ENCODE results near the gene CBX3. TPM values are rescaled to one million over a fixed set of nuclear protein-coding genes. Genes with fewer than 3 reads are reported as not detected.

Gene CBX3
- total RNA-seq, 2 donors from 2014 or later, result 51.6 to 75.3 TPM

DNA sequence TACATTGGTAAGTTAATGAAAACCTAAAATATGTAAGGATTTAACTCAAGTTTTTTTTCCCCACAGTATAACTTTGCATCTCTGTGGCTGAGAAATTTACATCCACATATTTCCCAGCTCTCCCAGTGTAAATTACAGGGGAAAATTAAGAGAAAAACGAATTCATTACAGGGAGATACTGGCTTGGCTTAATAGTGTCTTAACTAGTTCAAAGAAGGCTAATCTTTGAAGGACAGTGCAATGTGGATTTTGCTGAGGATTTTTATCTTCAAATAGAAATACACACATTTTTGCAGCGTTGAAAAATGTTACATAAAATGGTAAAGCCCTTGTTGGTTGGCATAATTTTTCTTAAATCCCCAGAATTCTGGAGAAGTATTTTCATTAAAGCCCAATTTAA is 1.5 kb downstream of the CBX3 start:
- Histone ChIP-seq H3K27me3 (replicated peaks; ENCODE audit: insufficient read depth) (no peaks in the 10 kb centered on the region), H3K27ac (peak overlapping the region; percentile 100), H3K36me3 (no peaks in the 10 kb centered on the region), H3K4me1 (replicated peaks) (peaks cover 5% of the 10 kb centered on the region), H3K4me3 (peak overlapping the region; percentile 93 to 99), H3K9me3 (no peaks in the 10 kb centered on the region)
- TF ChIP-seq, protein P1, sequence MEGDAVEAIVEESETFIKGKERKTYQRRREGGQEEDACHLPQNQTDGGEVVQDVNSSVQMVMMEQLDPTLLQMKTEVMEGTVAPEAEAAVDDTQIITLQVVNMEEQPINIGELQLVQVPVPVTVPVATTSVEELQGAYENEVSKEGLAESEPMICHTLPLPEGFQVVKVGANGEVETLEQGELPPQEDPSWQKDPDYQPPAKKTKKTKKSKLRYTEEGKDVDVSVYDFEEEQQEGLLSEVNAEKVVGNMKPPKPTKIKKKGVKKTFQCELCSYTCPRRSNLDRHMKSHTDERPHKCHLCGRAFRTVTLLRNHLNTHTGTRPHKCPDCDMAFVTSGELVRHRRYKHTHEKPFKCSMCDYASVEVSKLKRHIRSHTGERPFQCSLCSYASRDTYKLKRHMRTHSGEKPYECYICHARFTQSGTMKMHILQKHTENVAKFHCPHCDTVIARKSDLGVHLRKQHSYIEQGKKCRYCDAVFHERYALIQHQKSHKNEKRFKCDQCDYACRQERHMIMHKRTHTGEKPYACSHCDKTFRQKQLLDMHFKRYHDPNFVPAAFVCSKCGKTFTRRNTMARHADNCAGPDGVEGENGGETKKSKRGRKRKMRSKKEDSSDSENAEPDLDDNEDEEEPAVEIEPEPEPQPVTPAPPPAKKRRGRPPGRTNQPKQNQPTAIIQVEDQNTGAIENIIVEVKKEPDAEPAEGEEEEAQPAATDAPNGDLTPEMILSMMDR (IDR thresholded peaks at IDR 0.05), result no peak
- TF ChIP-seq POLR2A (IDR thresholded peaks at IDR 0.05) (no peak), POLR2AphosphoS5 (IDR thresholded peaks at IDR 0.05) (no peak)
- no peak for DNase-seq (ENCODE audit: low spot score)
- WGBS, result 9% methylated on average over 2 of the region's 2 CpGs
- intact Hi-C loops (cut with DNase I), result loop anchor here (5.0 kb wide), 2 partner anchors 949 to 964 kb away; partner anchors contain the start of genes HOXA3 and HOXA9

DNA sequence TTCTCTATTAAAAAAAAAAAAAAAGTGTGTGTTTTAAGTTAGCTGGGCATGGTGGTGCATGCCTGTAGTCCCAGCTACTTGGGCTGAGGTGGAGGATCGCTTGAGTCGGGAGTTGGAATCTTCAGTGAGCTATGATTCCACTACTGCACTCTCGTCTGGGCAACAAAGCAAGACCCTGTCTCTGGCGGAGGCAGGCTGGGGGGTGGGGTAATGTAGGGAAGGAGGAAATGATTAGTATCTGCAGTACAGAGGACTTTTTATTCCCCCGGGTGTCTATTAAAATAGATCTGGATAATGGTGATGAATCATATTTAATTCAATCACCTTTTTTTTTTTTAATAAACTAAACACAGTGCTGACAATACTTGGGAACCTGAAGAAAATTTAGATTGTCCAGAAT is 6.5 kb downstream of the CBX3 start:
- WGBS, result 75% methylated on average over 5 of the region's 5 CpGs
- Histone ChIP-seq H3K27ac (no peak overlapping the region), H3K4me3 (no peak overlapping the region), H3K4me1 (replicated peaks) (peaks cover 5% of the 10 kb centered on the region), H3K27me3 (replicated peaks; ENCODE audit: insufficient read depth) (no peaks in the 10 kb centered on the region), H3K9me3 (no peaks in the 10 kb centered on the region), H3K36me3 (no peaks in the 10 kb centered on the region)
- DNase-seq (ENCODE audit: low spot score), result no peak
- intact Hi-C loops (cut with DNase I), result no loop called here
- TF ChIP-seq, protein P1 (IDR thresholded peaks at IDR 0.05), result no peak
- no peak for TF ChIP-seq POLR2A (IDR thresholded peaks at IDR 0.05)
- no peak for TF ChIP-seq POLR2AphosphoS5 (IDR thresholded peaks at IDR 0.05)

DNA sequence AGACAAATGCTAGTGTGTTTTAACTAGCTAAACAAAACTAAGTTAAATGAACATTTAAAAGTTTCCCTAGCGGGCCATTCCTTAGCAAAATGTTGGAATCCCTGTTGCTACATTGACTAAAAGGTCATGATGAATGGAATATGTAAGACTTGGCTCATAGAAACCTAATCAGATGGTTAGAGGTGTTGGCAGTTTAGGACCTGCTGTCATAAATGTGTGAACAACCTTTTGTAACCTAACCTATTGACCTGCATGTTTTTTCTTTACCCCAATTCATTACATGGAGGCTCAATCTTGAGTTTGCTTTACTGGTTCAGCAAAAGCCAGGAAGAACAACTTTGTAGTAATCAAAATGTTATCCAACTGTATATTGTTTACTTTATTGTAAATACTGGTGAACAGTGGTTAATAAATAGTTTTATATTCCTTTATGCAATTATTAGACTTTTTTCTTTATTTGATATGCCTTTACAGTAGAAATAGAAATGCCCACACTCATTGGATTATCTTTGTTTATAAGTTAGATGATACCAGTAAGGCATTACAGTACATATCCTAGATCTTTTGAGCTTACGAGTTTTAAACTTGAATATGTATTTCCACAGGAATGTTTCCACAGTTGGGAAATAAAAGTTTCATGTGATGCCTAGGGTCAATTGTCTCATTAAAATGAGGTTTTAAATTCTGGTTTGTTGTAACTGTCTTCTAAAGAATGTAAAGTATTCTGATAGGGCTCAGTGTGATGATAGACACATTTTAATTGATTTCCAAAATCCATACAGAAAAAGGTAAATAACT is 11.6 kb downstream of the CBX3 start:
- intact Hi-C loops (cut with DNase I), result no loop called here
- Histone ChIP-seq H3K9me3 (no peaks in the 10 kb centered on the region), H3K27ac (no peak overlapping the region), H3K27me3 (replicated peaks; ENCODE audit: insufficient read depth) (no peaks in the 10 kb centered on the region), H3K4me3 (no peak overlapping the region), H3K36me3 (no peaks in the 10 kb centered on the region), H3K4me1 (replicated peaks) (no peaks in the 10 kb centered on the region)
- DNase-seq (ENCODE audit: low spot score), result no peak
- TF ChIP-seq POLR2A (IDR thresholded peaks at IDR 0.05) (no peak), POLR2AphosphoS5 (IDR thresholded peaks at IDR 0.05) (no peak)
- TF ChIP-seq, protein P1 (IDR thresholded peaks at IDR 0.05), result no peak
- 88% methylated on average over 2 of the region's 2 CpGs for WGBS

DNA sequence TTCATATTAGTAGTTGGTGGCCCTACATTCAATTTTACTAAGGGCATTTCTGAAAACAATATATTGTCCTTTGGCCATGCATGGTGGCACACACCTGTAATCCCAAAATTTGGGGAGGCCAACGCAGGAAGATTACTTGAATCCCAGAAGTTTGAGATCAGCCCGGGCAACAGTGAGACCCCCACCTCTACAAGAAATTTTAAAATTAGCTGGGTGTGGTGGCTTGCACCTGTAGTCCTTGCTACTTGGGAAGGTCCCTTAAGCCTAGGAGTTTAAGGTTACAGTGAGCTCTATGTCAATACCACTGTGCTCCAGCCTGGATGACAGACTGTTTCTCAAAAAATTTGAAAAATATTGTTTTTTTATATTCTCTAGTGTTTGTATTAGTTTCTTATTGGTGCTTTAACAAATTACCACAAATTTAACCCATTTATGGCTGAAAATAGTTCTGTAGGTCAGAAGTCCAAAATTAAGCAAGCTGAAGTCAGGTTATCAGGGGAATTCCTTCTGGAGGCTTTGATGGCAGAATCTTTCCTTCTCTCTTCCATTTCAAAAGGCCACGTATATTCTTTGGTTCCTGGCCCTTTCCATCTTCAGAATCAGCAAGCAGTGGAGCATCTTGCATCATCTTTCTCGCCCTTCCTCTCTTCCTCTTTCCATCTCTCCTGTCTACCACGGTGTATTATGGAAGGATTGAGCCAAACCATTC is 12.4 kb downstream of the CBX3 start:
- TF ChIP-seq POLR2A (IDR thresholded peaks at IDR 0.05) (no peak), POLR2AphosphoS5 (IDR thresholded peaks at IDR 0.05) (no peak)
- TF ChIP-seq, protein P1 (IDR thresholded peaks at IDR 0.05), result no peak
- DNase-seq (ENCODE audit: low spot score), result no peak
- H3K27me3 ChIP-seq (replicated peaks; ENCODE audit: insufficient read depth), result no peaks in the 10 kb centered on the region
- no peak overlapping the region for H3K27ac ChIP-seq
- no peaks in the 10 kb centered on the region for H3K4me1 ChIP-seq (replicated peaks)
- no peak overlapping the region for H3K4me3 ChIP-seq
- intact Hi-C loops (cut with DNase I), result no loop called here
- H3K9me3 ChIP-seq, result no peaks in the 10 kb centered on the region
- H3K36me3 ChIP-seq, result no peaks in the 10 kb centered on the region
- WGBS, result 86% methylated on average over 5 of the region's 5 CpGs

All from prostate gland (tissue), 2 donors.